ENCODE data around the gene CPAMD8. TPM values are rescaled to one million over a fixed set of nuclear protein-coding genes. Genes with fewer than 3 reads are reported as not detected.

The CPAMD8 gene
- total and polyA plus RNA-seq, 2 donors (not counting 1 experiment from before 2014, with no cell fraction given) = 1.1 to 2.7 TPM

DNA sequence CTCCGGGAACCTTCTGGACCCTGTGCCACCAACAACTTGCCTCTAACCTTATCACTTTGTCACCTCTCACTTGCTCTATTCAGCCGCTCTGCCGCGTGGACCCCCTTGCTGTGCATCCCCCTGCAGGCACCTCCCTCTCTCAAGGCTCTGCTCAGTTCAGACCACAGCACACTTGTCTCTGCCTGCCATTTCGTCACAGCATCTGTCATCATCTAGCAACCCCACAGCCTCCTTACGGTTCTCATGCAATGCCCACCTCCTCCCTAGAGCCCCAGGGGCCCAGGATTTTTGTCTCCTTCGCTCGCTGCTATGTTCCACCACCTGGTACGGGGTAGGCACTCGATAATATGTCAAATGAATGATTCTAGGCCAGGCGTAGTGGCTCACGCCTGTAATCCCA is 43.8 kb upstream of the CPAMD8 start:
- no peaks in the 10 kb centered on the region for H3K9me3 ChIP-seq (ENCODE audit: control extremely low read depth in 1 of 3, control insufficient read depth in 2 of 3, insufficient read depth in 1 of 3, low read length in 2 of 3)
- no peak overlapping the region for H3K9ac ChIP-seq (ENCODE audit: low read length)
- no peak overlapping the region for H3K27ac ChIP-seq (ENCODE audit: low read length in 2 of 2)
- H3K4me1 ChIP-seq (ENCODE audit: control insufficient read depth in 2 of 2, insufficient read depth in 2 of 2, low read length in 2 of 2) = peaks cover 23 to 46% of the 10 kb centered on the region in 2 donors
- no peaks in the 10 kb centered on the region for H3K27me3 Mint-ChIP-seq
- 98% methylated on average over 12 of the region's 12 CpGs for WGBS (ENCODE audit: insufficient coverage)
- peaks cover 10% of the 10 kb centered on the region for H4K20me1 ChIP-seq (ENCODE audit: control insufficient read depth, insufficient read depth, low read length, poor library complexity, severe bottlenecking)
- no peak overlapping the region for H2AFZ ChIP-seq (ENCODE audit: insufficient read depth, low read depth, low read length, poor library complexity, severe bottlenecking)
- H3K4me1 Mint-ChIP-seq = peaks cover 53% of the 10 kb centered on the region
- CTCF ChIA-PET = interaction anchor here (1.5 kb wide), 1 partner anchor 66 kb away, joined by 3 read pairs; no protein-coding TSS in a partner anchor
- no peaks in the 10 kb centered on the region for H3K27me3 ChIP-seq (replicated peaks in 1 of 4; ENCODE audit: control extremely low read depth in 1 of 4, control insufficient read depth in 3 of 4, insufficient read depth in 4 of 4, low read length in 3 of 4)
- TF ChIP-seq, protein P1, sequence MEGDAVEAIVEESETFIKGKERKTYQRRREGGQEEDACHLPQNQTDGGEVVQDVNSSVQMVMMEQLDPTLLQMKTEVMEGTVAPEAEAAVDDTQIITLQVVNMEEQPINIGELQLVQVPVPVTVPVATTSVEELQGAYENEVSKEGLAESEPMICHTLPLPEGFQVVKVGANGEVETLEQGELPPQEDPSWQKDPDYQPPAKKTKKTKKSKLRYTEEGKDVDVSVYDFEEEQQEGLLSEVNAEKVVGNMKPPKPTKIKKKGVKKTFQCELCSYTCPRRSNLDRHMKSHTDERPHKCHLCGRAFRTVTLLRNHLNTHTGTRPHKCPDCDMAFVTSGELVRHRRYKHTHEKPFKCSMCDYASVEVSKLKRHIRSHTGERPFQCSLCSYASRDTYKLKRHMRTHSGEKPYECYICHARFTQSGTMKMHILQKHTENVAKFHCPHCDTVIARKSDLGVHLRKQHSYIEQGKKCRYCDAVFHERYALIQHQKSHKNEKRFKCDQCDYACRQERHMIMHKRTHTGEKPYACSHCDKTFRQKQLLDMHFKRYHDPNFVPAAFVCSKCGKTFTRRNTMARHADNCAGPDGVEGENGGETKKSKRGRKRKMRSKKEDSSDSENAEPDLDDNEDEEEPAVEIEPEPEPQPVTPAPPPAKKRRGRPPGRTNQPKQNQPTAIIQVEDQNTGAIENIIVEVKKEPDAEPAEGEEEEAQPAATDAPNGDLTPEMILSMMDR (IDR thresholded peaks at IDR 0.05) = no peak
- TF ChIP-seq EZH2 (IDR thresholded peaks at IDR 0.05; ENCODE audit: borderline replicate concordance, insufficient read depth, low read depth, low read length, poor library complexity, severe bottlenecking) = no peak
- H3K4me3 Mint-ChIP-seq = no peak overlapping the region
- H3K4me2 ChIP-seq (replicated peaks; ENCODE audit: low read depth, low read length, poor library complexity, severe bottlenecking) = no peak overlapping the region
- intact Hi-C loops (cut with micrococcal nuclease) = no loop called here
- DNase-seq (no peak), ATAC-seq (ENCODE audit: low read depth) (no peak)
- no peaks in the 10 kb centered on the region for H3K9me3 Mint-ChIP-seq (ENCODE audit: insufficient read depth)
- peaks cover 70% of the 10 kb centered on the region for H3K79me2 ChIP-seq (ENCODE audit: control insufficient read depth, insufficient read depth, low read length)
- peaks cover 3 to 19% of the 10 kb centered on the region in 2 experiments for H3K36me3 ChIP-seq (replicated peaks in 1 of 2; ENCODE audit: control extremely low read depth in 1 of 2, control insufficient read depth in 1 of 2, extremely low read depth in 1 of 2, insufficient read depth in 2 of 2, low read length in 1 of 2)
- POLR2A ChIA-PET = no interaction called here
- H3K4me3 ChIP-seq (ENCODE audit: control extremely low read depth in 1 of 5, extremely low read depth in 1 of 5, insufficient read depth in 1 of 5, low read depth in 2 of 5, low read length in 4 of 5) = no peak overlapping the region
- H3K27ac Mint-ChIP-seq = no peak overlapping the region

DNA sequence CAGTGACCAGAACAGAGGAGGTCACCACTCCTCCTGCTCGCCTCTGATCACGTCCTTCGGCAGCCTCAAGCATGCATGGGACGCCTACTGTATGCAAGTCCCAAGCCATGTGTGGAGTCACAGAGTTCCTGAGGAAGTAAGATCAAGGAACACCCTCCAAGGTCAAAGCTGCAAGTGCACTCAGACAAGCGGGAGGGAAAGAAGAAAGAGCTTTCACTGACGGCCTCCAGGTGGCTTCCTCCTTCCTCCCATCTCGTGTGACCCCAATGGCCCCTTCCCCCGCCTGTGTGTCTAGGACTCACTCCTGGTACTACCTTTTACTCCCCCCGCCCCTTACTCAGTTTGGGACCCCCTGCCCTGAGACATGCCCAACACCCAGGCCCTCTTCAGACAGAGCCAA is 42.6 kb upstream of the CPAMD8 start:
- ChIA-PET POLR2A (no interaction called here), CTCF (interaction anchor here (0.5 to 2.0 kb wide), 7 partner anchors 13 to 316 kb away, joined by 3 to 8 read pairs (median 3); no protein-coding TSS in a partner anchor)
- H2AFZ ChIP-seq (ENCODE audit: insufficient read depth, low read depth, low read length, poor library complexity, severe bottlenecking) = no peak overlapping the region
- intact Hi-C loops (cut with micrococcal nuclease) = loop anchor here (5.0 kb wide), 1 partner anchor 352 kb away; the partner anchor contains the start of gene NWD1
- TF ChIP-seq, protein P1 (IDR thresholded peaks at IDR 0.05) = no peak
- TF ChIP-seq EZH2 (IDR thresholded peaks at IDR 0.05; ENCODE audit: borderline replicate concordance, insufficient read depth, low read depth, low read length, poor library complexity, severe bottlenecking) = no peak
- H3K79me2 ChIP-seq (ENCODE audit: control insufficient read depth, insufficient read depth, low read length) = peaks cover 63% of the 10 kb centered on the region
- H3K27me3 Mint-ChIP-seq = no peaks in the 10 kb centered on the region
- no peaks in the 10 kb centered on the region for H3K9me3 Mint-ChIP-seq (ENCODE audit: insufficient read depth)
- no peaks in the 10 kb centered on the region for H3K27me3 ChIP-seq (replicated peaks in 1 of 4; ENCODE audit: control extremely low read depth in 1 of 4, control insufficient read depth in 3 of 4, insufficient read depth in 4 of 4, low read length in 3 of 4)
- H3K4me2 ChIP-seq (replicated peaks; ENCODE audit: low read depth, low read length, poor library complexity, severe bottlenecking) = no peak overlapping the region
- H3K4me1 Mint-ChIP-seq = peaks cover 55% of the 10 kb centered on the region
- DNase-seq (no peak), ATAC-seq (ENCODE audit: low read depth) (no peak)
- H3K4me3 Mint-ChIP-seq = no peak overlapping the region
- no peak overlapping the region for H3K9ac ChIP-seq (ENCODE audit: low read length)
- H3K27ac Mint-ChIP-seq = no peak overlapping the region
- H3K9me3 ChIP-seq (ENCODE audit: control extremely low read depth in 1 of 3, control insufficient read depth in 2 of 3, insufficient read depth in 1 of 3, low read length in 2 of 3) = no peaks in the 10 kb centered on the region
- no peak overlapping the region for H3K27ac ChIP-seq (ENCODE audit: low read length in 2 of 2)
- peaks cover 23 to 44% of the 10 kb centered on the region in 2 donors for H3K4me1 ChIP-seq (ENCODE audit: control insufficient read depth in 2 of 2, insufficient read depth in 2 of 2, low read length in 2 of 2)
- whole genome bisulfite sequencing (ENCODE audit: insufficient coverage) = 78% methylated on average over 4 of the region's 9 CpGs
- H4K20me1 ChIP-seq (ENCODE audit: control insufficient read depth, insufficient read depth, low read length, poor library complexity, severe bottlenecking) = peaks cover 10% of the 10 kb centered on the region
- H3K4me3 ChIP-seq (ENCODE audit: control extremely low read depth in 1 of 5, extremely low read depth in 1 of 5, insufficient read depth in 1 of 5, low read depth in 2 of 5, low read length in 4 of 5) = no peak overlapping the region
- H3K36me3 ChIP-seq (replicated peaks in 1 of 2; ENCODE audit: control extremely low read depth in 1 of 2, control insufficient read depth in 1 of 2, extremely low read depth in 1 of 2, insufficient read depth in 2 of 2, low read length in 1 of 2) = peaks cover 3 to 19% of the 10 kb centered on the region in 2 experiments
